ENCODE data around the gene GAL.
"Not testable (repeated sequence)": the region's sequence is repeated elsewhere in the genome, so short reads cannot be mapped to it uniquely, and the experiment has no call there.

DNA sequence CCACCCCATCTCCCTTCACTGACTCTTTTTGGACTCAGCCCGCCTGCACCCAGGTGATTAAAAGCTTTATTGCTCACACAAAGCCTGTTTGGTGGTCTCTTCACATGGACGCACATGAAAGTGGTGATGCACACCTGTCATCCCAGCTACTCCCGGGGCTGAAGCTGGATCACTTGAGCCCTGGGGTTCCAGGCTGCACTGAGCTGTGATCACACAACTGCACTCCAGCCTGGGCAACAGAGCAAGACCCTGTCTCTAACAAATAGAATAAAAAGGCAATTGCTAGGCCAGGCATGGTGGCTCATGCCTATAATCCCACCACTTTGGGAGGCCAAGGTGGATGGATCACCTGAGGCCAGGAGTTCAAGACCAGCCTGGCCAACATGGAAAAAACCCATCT is 45.0 kb upstream of the GAL start:
- not testable (repeated sequence) for TF ChIP-seq CTCF, EZH2 (IDR thresholded peaks at IDR 0.05)

Data from neural progenitor cell (in vitro differentiated cells).